Measurements from ENCODE around the gene SMAD9.

SMAD9 gene

GRCh38 chr13:36862002-36862685 lies 57.9 kb downstream of the SMAD9 start:
- no peak for DNase-seq

GRCh38 chr13:36859259-36859658 lies 60.8 kb downstream of the SMAD9 start:
- DNase-seq: no peak

- DNase-seq: no peak
These were observed 61.7 kb downstream of the SMAD9 start for GRCh38 chr13:36858290-36858689.

- no peak for DNase-seq
These were observed 62.8 kb downstream of the SMAD9 start for GRCh38 chr13:36857253-36857652.

GRCh38 chr13:36850790-36851438 lies 69.1 kb downstream of the SMAD9 start:
- no peak for DNase-seq

GRCh38 chr13:36848199-36848982 lies 71.6 kb downstream of the SMAD9 start:
- DNase-seq: peak in 1 of 2 donors; percentile 5

GRCh38 chr13:36847606-36848005 lies 72.4 kb downstream of the SMAD9 start:
- no peak for DNase-seq

GRCh38 chr13:36841391-36841790 lies 78.6 kb downstream of the SMAD9 start:
- no peak for DNase-seq

GRCh38 chr13:36840718-36841250 lies 79.3 kb downstream of the SMAD9 start:
- no peak for DNase-seq

GRCh38 chr13:36839981-36840380 lies 80.1 kb downstream of the SMAD9 start:
- DNase-seq: no peak

GRCh38 chr13:36839281-36839680 lies 80.8 kb downstream of the SMAD9 start:
- DNase-seq: no peak

GRCh38 chr13:36837354-36838092 lies 82.5 kb downstream of the SMAD9 start:
- DNase-seq: no peak

- no peak for DNase-seq
These were observed 85.7 kb downstream of the SMAD9 start for GRCh38 chr13:36834299-36834698.

GRCh38 chr13:36831291-36831690 lies 88.7 kb downstream of the SMAD9 start:
- no peak for DNase-seq

- no peak for DNase-seq
These were observed 90.3 kb downstream of the SMAD9 start for GRCh38 chr13:36829753-36830152.

- no peak for DNase-seq
These were observed 97.3 kb downstream of the SMAD9 start for GRCh38 chr13:36822785-36823184.

- DNase-seq: no peak
These were observed 99.8 kb downstream of the SMAD9 start for GRCh38 chr13:36820222-36820621.

- DNase-seq: peak; percentile 11 to 24
These were observed 100.3 kb downstream of the SMAD9 start for GRCh38 chr13:36819739-36820090.

- peak; percentile 87 to 89 for DNase-seq
These were observed 101.0 kb downstream of the SMAD9 start, which contains the start of gene RFXAP for GRCh38 chr13:36818804-36819738. RFXAP (plus strand) TSS chr13:36819222; CDS start chr13:36819358, 136 bp downstream.

GRCh38 chr13:36817996-36818803 lies 101.8 kb downstream of the SMAD9 start:
- no peak for DNase-seq

GRCh38 chr13:36815062-36815461 lies 105.0 kb downstream of the SMAD9 start:
- DNase-seq: no peak
